Ureter (tissue), 1 donor: ENCODE data around the gene SKIC2. TPM values are rescaled to one million over a fixed set of nuclear protein-coding genes. Genes with fewer than 3 reads are reported as not detected.
"Not testable (repeated sequence)": the region's sequence is repeated elsewhere in the genome, so short reads cannot be mapped to it uniquely, and the experiment has no call there.

Source experiments
- DNase-seq: peaks from one replicate; pipeline ENCODE4 v3.0.0-alpha.2; 2020; ENCODE audit warnings: low spot score
- total RNA-seq: library from RNA; stranded (reverse); gene quantifications from one replicate; pipeline ENCODE4 v1.2.4, GENCODE V29; 2023
- donor health status: DM: yes; HTN: yes; CAD: no.

Gene SKIC2
- total RNA-seq, 1 donor from 2014 or later, result 73.7 TPM

DNA sequence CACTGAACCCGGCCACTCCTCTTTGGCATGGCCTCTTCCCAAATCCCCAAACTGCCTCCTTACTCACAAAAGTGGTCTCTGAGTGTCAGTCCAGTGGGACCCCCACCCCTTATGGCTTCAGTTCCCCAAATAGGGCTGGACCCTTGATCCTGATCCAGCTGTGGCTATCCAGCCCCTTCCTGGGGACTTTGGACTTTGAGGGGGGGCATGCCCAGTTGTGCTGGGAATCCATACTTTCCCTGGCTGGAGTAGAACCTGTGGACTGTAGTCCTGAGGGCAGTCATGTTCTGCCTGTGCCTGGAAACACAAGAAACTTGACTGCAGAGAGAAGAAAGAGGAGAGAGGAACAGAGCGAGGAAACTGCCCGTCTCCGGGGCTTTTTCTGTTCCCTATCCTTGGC is 45.4 kb downstream of the SKIC2 start:
- DNase-seq, result not testable (repeated sequence)

DNA sequence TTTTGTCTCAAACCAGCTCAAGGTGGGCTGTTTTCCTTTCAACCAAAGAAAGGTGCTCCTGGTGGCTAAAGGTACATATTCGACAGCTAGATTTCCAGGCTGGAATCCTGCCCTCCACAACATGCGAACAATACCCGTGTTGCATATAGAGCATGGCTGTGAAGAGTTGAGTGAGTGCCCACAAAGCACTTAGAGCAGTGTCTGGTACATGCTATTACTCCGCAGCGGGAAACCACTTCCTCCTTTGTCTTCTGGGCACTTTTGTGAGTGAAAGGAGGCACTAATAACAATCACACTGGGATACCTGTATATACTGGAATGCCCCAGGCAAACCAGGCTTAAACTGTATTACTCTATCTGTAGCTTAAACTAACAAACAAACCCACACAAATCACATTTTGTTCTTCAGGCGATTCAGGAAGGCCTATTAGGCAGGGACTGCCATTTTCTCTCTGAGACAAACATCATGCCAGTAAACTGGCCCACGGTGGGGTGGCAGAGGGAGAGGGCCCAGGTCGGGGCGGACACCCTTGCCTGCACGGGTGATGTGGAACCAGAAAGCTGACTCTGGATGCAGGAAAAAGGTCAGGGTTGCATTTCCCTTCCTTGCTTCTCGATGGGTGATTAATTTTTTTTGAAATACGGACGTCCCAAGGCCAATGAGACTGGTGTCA is 46.0 kb downstream of the SKIC2 start:
- not testable (repeated sequence) for DNase-seq

DNA sequence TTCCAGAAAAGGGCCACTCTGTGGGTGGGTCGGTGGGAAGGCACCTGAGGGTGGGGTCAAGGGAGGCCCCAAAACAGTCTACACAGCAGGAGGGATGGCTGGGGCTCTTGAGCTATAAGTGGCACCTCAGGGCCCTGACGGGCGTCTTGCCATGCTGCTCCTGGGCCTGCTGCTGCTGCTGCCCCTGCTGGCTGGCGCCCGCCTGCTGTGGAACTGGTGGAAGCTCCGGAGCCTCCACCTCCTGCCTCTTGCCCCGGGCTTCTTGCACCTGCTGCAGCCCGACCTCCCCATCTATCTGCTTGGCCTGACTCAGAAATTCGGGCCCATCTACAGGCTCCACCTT is 46.5 kb downstream of the SKIC2 start:
- DNase-seq, result not testable (repeated sequence)

DNA sequence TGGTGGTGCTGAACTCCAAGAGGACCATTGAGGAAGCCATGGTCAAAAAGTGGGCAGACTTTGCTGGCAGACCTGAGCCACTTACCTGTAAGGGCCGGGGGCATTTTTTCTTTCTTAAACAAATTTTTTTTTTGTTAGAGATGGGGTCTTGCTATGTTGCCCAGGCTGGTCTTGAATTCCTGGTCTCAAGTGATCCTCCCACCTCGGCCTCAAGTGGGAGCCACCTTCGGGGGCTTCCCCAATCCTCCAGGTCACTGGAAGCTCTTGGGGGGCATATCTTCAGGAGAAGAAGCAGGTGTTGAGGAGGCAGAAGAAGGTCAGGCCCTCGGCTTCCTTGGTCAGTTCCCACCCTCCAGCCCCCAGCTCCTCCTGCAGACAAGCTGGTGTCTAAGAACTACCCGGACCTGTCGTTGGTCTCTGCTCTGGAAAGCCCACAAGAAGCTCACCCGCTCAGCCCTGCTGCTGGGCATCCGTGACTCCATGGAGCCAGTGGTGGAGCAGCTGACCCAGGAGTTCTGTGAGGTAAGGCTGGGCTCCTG is 47.1 kb downstream of the SKIC2 start:
- DNase-seq, result not testable (repeated sequence)

DNA sequence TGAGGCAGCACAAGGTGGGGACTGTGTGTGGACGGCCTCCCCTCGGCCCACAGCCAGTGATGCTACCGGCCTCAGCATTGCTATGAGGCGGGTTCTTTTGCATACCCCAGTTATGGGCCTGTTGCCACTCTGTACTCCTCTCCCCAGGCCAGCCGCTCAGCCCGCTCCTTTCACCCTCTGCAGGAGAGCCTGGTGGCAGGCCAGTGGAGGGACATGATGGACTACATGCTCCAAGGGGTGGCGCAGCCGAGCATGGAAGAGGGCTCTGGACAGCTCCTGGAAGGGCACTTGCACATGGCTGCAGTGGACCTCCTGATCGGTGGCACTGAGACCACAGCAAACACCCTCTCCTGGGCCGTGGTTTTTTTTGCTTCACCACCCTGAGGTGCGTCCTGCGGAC is 48.1 kb downstream of the SKIC2 start:
- DNase-seq, result not testable (repeated sequence)

DNA sequence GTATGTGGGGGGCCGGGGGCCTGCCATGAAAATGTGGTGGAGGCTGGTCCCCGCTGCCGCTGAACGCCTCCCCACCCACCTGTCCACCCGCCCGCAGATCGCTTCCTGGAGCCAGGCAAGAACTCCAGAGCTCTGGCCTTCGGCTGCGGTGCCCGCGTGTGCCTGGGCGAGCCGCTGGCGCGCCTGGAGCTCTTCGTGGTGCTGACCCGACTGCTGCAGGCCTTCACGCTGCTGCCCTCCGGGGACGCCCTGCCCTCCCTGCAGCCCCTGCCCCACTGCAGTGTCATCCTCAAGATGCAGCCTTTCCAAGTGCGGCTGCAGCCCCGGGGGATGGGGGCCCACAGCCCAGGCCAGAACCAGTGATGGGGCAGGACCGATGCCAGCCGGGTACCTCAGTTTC is 49.1 kb downstream of the SKIC2 start:
- DNase-seq, result not testable (repeated sequence)

DNA sequence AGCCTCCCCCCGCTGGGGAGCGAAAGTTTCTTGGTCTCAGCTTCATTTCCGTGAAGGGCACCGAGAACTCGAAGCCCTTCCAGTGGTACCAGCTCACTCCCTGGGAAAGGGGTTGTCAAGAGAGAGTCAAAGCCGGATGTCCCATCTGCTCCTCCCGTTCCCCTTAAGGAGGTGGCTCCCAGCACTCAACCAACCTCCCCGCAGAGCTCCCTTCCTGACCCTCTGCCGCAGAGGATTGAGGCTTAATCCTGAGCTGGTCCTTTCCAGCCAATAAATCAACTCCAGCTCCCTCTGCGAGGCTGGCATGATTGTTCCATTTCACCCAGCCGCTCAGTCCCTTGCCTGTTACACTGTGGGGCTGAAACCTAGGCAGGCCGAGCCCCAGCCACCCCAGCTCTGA is 49.6 kb downstream of the SKIC2 start:
- not testable (repeated sequence) for DNase-seq

DNA sequence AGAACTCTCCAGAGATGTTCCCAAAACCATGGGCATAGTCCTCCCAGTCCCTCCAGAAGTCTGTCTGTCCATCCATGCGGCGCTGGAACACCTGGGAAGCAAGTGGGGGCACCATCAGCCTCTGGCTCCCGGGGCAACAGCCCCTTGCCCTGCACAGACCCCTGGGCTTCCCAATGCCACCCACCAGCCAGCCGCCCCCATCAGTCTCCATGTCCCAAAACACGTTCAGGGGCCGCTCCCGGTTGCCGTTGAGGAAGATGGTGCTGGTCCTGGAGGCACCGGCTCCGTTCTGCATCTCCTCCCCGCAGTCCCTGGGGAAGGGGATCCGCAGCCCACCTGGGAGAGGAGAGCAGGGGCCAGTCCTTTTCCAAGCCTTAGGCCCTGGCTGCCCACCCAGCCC is 50.6 kb downstream of the SKIC2 start:
- not testable (repeated sequence) for DNase-seq

DNA sequence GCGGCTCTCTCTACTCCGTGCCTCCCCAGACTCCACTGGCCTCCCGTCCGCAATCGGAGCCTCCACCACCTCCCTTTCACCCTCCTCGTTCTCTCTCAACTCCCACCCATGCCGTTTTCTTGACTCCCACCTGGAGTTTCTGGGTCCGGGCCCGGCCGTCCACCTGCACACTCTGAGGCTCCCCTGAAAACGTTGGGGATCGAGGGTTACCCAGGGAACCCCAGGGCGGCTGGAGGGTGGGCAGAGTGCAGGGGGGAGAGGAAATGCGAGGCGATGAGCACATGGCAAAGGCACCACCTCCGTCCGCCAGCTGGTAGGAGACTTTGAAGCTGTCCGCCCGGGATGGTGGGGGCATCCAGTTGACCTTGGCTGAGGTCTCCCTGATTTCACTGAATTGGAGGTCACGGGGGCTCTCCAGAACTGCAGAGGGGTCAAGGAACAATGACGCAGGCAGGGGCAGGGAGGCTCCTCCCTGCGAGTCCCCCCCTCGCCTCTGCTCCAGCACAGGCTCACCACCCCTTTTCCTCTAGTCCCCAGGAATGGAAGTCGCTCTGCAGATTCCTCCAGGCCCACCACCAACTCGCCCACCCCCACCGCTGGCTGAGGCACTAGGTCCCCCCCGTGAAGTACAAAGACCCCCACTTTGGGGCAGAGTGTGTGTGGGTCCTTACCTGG is 52.0 kb downstream of the SKIC2 start:
- DNase-seq, result not testable (repeated sequence)

DNA sequence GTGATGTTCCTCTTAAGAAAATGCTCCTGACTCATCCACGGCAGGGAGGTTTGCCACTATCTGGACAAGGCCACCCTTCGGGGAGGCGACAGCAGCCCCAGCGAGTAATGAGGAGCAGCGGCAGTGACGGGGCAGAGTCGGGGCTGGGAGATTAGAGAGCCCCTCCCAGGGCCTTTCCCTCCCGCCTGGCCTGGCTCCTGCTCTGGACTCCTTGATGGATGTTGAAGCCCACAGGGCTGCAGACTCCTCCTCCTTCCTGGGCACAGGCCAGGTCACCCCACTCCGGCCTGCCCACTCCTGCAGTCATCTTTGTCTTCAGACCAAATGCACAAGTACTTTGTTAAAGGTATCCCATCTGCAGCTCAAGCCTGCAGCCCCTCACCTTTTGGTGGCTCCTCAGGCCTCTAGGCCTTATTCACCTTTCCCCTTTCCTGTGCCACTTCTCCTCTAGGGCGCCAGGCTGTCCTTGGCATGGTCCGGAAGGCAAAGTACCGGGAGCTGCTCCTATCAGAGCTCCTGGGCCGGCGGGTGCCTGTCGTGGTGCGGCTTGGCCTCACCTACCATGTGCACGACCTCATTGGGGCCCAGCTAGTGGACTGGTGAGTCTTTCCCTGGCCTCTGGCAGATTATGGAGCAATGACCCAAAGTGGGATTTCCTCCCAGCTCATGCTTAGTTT is 54.1 kb downstream of the SKIC2 start:
- DNase-seq, result not testable (repeated sequence)

DNA sequence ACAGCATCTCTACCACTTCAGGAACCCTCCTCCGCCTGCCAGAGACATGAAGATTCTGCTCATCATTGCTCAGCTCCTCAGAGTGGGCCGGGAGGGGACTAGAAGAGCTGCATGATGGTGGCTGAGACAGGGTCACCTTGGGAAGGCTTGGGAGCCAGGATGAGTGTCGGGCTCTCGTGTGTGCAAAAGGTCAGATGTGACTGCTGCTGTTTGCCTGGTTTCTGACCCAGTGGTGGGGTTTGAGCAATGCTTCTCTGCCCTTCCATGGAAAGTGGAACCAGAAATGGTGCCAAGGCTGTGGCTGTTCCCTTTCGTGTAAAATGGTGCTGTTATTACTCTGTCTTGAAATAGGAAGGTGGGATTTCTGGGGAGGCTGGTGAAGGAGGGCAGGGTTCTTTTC is 54.8 kb downstream of the SKIC2 start:
- not testable (repeated sequence) for DNase-seq

DNA sequence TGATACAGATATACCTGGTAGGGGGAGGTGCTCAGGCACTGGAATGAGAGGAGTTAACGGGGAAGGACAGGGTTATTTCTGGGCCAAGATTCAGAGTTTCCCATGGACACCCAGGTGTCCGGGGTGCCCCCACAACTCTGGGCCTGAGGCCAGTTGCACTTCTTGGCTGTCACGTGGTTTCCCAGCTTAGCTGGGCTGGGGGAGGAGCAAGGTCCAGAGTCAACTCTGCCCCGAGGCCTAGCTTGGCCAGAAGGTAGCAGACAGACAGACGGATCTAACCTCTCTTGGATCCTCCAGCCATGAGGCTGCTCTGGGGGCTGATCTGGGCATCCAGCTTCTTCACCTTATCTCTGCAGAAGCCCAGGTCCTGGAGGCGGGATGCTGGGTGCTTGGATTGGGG is 55.6 kb downstream of the SKIC2 start, which contains the start of gene C4B:
TSS of gene C4B (plus strand) at position 249 of the 400 bp plus-strand sequence. CDS start at position 300, 51 bp downstream.
- DNase-seq, result not testable (repeated sequence)

Other genes starting within 250 kb of the SKIC2 start
- not detected for gene LY6G6D, start 243.8 kb upstream of the SKIC2 start, total RNA-seq
- gene LY6G6C, start 237.4 kb upstream of the SKIC2 start, total RNA-seq, result not detected
- 0.26 TPM for gene MPIG6B, start 235.8 kb upstream of the SKIC2 start, total RNA-seq
- gene DDAH2, start 229.9 kb upstream of the SKIC2 start, total RNA-seq, result 33.3 TPM
- 276 TPM for gene CLIC1, start 222.6 kb upstream of the SKIC2 start, total RNA-seq
- 27.8 TPM for gene MSH5, start 219.2 kb upstream of the SKIC2 start, total RNA-seq
- 2.8 TPM for gene SAPCD1, start 196.5 kb upstream of the SKIC2 start, total RNA-seq
- 5.5 TPM for gene VWA7, start 181.8 kb upstream of the SKIC2 start, total RNA-seq
- 105 TPM for gene VARS1, start 163.4 kb upstream of the SKIC2 start, total RNA-seq
- 35.6 TPM for gene LSM2, start 152.2 kb upstream of the SKIC2 start, total RNA-seq
- 1.7 TPM for gene HSPA1L, start 143.9 kb upstream of the SKIC2 start, total RNA-seq
- gene HSPA1A, start 143.6 kb upstream of the SKIC2 start, total RNA-seq, result 191 TPM
- 163 TPM for gene HSPA1B, start 131.4 kb upstream of the SKIC2 start, total RNA-seq
- gene NEU1, start 96.4 kb upstream of the SKIC2 start, total RNA-seq, result 29.2 TPM
- 79.8 TPM for gene SLC44A4, start 80.2 kb upstream of the SKIC2 start, total RNA-seq
- gene EHMT2, start 61.5 kb upstream of the SKIC2 start, total RNA-seq, result 53.4 TPM
- gene ZBTB12, start 57.1 kb upstream of the SKIC2 start, total RNA-seq, result 6.4 TPM
- 17.1 TPM for gene C2, start 31.5 kb upstream of the SKIC2 start, total RNA-seq
- 41.4 TPM for gene CFB, start 13.1 kb upstream of the SKIC2 start, total RNA-seq
- gene NELFE, start 204 bp upstream of the SKIC2 start, total RNA-seq, result 59.6 TPM
- 29.3 TPM for gene DXO, start 13.0 kb downstream of the SKIC2 start, total RNA-seq
- gene C4A, start 22.9 kb downstream of the SKIC2 start, total RNA-seq, result 71.1 TPM
- gene C4B, start 55.6 kb downstream of the SKIC2 start, total RNA-seq, result 152 TPM
- gene CYP21A2, start 79.2 kb downstream of the SKIC2 start, total RNA-seq, result 3.8 TPM
- gene TNXB, start 150.2 kb downstream of the SKIC2 start, total RNA-seq, result 121 TPM
- 121 TPM for gene ATF6B, start 169.1 kb downstream of the SKIC2 start, total RNA-seq
- gene FKBPL, start 171.1 kb downstream of the SKIC2 start, total RNA-seq, result 2.9 TPM
- gene PRRT1, start 192.8 kb downstream of the SKIC2 start, total RNA-seq, result 2.8 TPM
- gene PPT2, start 195.0 kb downstream of the SKIC2 start, total RNA-seq, result 19.0 TPM
- gene EGFL8, start 205.4 kb downstream of the SKIC2 start, total RNA-seq, result 26.3 TPM
- 65.0 TPM for gene AGPAT1, start 216.9 kb downstream of the SKIC2 start, total RNA-seq
- 44.4 TPM for gene RNF5, start 219.2 kb downstream of the SKIC2 start, total RNA-seq
- gene AGER, start 225.1 kb downstream of the SKIC2 start, total RNA-seq, result 16.9 TPM
- gene PBX2, start 231.0 kb downstream of the SKIC2 start, total RNA-seq, result 103 TPM
- gene GPSM3, start 233.5 kb downstream of the SKIC2 start, total RNA-seq, result 33.9 TPM